OCI-LY7 (cell line): Measurements from ENCODE around the gene MOK. TPM values are rescaled to one million over a fixed set of nuclear protein-coding genes. Genes with fewer than 3 reads are reported as not detected.

Source experiments
- BruUV-seq: library from RNA; stranded (reverse); fragments of 400-500 nt; replicated peaks from 2 replicates; lab custom pipeline; 2021; lab: Mats Ljungman, UMichigan
- CTCF ChIA-PET: fragments of 300-600 bp; sonication (Branson Sonifier 250); formaldehyde crosslinking; loops from one replicate; lab custom pipeline; 2022; ENCODE audit warnings: antibody characterized with exemption; ENCODE audit not compliant: unreplicated experiment; lab: Charles Lee
- POLR2A ChIA-PET: fragments of 300-600 bp; sonication (Branson Sonifier 250); formaldehyde crosslinking; loops from one replicate; lab custom pipeline; 2022; ENCODE audit warnings: antibody characterized with exemption; lab: Charles Lee
- DNase-seq: peaks from one replicate; pipeline ENCODE4 v3.0.0-alpha.2; 2015; ENCODE audit warnings: low spot score
- H2AFZ ChIP-seq: fragments of 200-600 bp; sonication (generic), shearing (Covaris generic); 2 replicates; pipeline ENCODE4 v1.6.1; 2014; ENCODE audit warnings: mild to moderate bottlenecking, antibody characterized with exemption, low read length, moderate library complexity
- H3K27ac ChIP-seq: fragments of 200-600 bp; sonication (generic); 2 replicates; pipeline ENCODE4 v1.5.1; 2014; ENCODE audit warnings: mixed run types, low read depth, mild to moderate bottlenecking, moderate library complexity, low read length, inconsistent platforms; ENCODE audit not compliant: poor library complexity, severe bottlenecking
- H3K36me3 ChIP-seq: fragments of 200-600 bp; sonication (generic); 2 replicates; pipeline ENCODE4 v1.6.1; 2014; ENCODE audit warnings: mild to moderate bottlenecking, antibody characterized with exemption, low read length, moderate library complexity, mixed read lengths; ENCODE audit not compliant: insufficient read depth
- H3K4me1 ChIP-seq: fragments of 200-600 bp; sonication (generic); 2 replicates; pipeline ENCODE4 v1.5.1; 2014; ENCODE audit warnings: mild to moderate bottlenecking, low read length; ENCODE audit not compliant: insufficient read depth, poor library complexity, severe bottlenecking
- H3K4me2 ChIP-seq: fragments of 200-600 bp; sonication (generic); 2 replicates; pipeline ENCODE4 v1.6.1; 2014; ENCODE audit warnings: mild to moderate bottlenecking, low read length
- H3K4me3 ChIP-seq: fragments of 200-600 bp; sonication (generic); 2 replicates; pipeline ENCODE4 v1.5.1; 2014; ENCODE audit warnings: mild to moderate bottlenecking, low read depth, low read length; ENCODE audit not compliant: poor library complexity, severe bottlenecking
- H3K79me2 ChIP-seq: fragments of 200-600 bp; sonication (generic); 2 replicates; pipeline ENCODE4 v1.6.1; 2016; ENCODE audit warnings: low read depth, mild to moderate bottlenecking, low read length, moderate library complexity, mixed read lengths; ENCODE audit not compliant: insufficient read depth
- H3K9me2 ChIP-seq: fragments of 200-600 bp; sonication (generic); 2 replicates; pipeline ENCODE4 v1.6.1; 2016; ENCODE audit warnings: mild to moderate bottlenecking, low read length, mixed read lengths; ENCODE audit not compliant: insufficient read depth
- H3K9me3 ChIP-seq: fragments of 200-600 bp; sonication (generic); 2 replicates; pipeline ENCODE4 v1.6.1; 2014; ENCODE audit warnings: mild to moderate bottlenecking, mixed run types, low read length, mixed read lengths
- H4K20me1 ChIP-seq: fragments of 200-600 bp; sonication (generic); 2 replicates; pipeline ENCODE4 v1.6.1; 2014; ENCODE audit warnings: mild to moderate bottlenecking, antibody characterized with exemption, low read length, moderate library complexity, mixed read lengths; ENCODE audit not compliant: insufficient read depth
- EZH2phosphoT487 ChIP-seq: fragments of 200-600 bp; sonication (generic); IDR thresholded peaks from 2 replicates; pipeline ENCODE4 v1.6.1; 2018; ENCODE audit warnings: low read depth, borderline replicate concordance, mild to moderate bottlenecking, mixed run types, antibody characterized with exemption, low read length, moderate library complexity, mixed read lengths
- intact Hi-C: fragments of 100-400 bp; cut with micrococcal nuclease; formaldehyde crosslinking; loops from one replicate; pipeline ENCODE4 v1.10.0; 2022; ENCODE audit not compliant: unreplicated experiment
- total RNA-seq, 2 experiments: library from RNA; depleted of rRNA in 1 of 2; stranded (reverse); fragments of >200 nt in 1 of 2; shearing (Covaris generic) in 1 of 2; gene quantifications; 2 replicates each; pipeline ENCODE4 v1.2.3, GENCODE V29; 2014 to 2022
- TF ChIP-seq, protein P1 (sequence below): fragments of 200-600 bp; sonication (generic); conservative IDR thresholded peaks from 2 replicates; pipeline ENCODE4 v1.5.1; 2014; ENCODE audit warnings: mild to moderate bottlenecking, antibody characterized with exemption, low read length, moderate library complexity, mixed read lengths

MOK gene
- total RNA-seq, 2 experiments from 2014 or later: 2.2 to 4.0 TPM

GRCh38 chr14:102236026-102236425 is 68.9 kb downstream of the MOK start:
- DNase-seq: no peak
- no peaks in the 10 kb centered on the region for H3K36me3 ChIP-seq
- ChIA-PET CTCF (interaction anchor here (1.3 kb wide), 1 partner anchor 79 kb away, joined by 3 read pairs; no protein-coding TSS in a partner anchor), POLR2A (no interaction called here)
- H2AFZ ChIP-seq: no peak overlapping the region
- no peak overlapping the region for H3K4me2 ChIP-seq
- no peaks in the 10 kb centered on the region for H3K9me3 ChIP-seq
- no peak overlapping the region for H3K4me3 ChIP-seq
- peaks cover 9% of the 10 kb centered on the region for H3K4me1 ChIP-seq
- no TSS peak for BruUV-seq
- no peaks in the 10 kb centered on the region for H3K79me2 ChIP-seq
- TF ChIP-seq, protein P1, sequence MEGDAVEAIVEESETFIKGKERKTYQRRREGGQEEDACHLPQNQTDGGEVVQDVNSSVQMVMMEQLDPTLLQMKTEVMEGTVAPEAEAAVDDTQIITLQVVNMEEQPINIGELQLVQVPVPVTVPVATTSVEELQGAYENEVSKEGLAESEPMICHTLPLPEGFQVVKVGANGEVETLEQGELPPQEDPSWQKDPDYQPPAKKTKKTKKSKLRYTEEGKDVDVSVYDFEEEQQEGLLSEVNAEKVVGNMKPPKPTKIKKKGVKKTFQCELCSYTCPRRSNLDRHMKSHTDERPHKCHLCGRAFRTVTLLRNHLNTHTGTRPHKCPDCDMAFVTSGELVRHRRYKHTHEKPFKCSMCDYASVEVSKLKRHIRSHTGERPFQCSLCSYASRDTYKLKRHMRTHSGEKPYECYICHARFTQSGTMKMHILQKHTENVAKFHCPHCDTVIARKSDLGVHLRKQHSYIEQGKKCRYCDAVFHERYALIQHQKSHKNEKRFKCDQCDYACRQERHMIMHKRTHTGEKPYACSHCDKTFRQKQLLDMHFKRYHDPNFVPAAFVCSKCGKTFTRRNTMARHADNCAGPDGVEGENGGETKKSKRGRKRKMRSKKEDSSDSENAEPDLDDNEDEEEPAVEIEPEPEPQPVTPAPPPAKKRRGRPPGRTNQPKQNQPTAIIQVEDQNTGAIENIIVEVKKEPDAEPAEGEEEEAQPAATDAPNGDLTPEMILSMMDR: no peak
- no peak for TF ChIP-seq EZH2phosphoT487
- intact Hi-C loops: no loop called here
- no peak overlapping the region for H3K27ac ChIP-seq
- H4K20me1 ChIP-seq: no peaks in the 10 kb centered on the region
- no peaks in the 10 kb centered on the region for H3K9me2 ChIP-seq

- H3K27ac ChIP-seq: no peak overlapping the region
- peaks cover 9% of the 10 kb centered on the region for H3K4me1 ChIP-seq
- no peak for TF ChIP-seq EZH2phosphoT487
- TF ChIP-seq, protein P1: peak; percentile 89
- no TSS peak for BruUV-seq
- peak; percentile 79 for DNase-seq
- H2AFZ ChIP-seq: no peak overlapping the region
- ChIA-PET POLR2A (no interaction called here), CTCF (no interaction called here)
- no peak overlapping the region for H3K4me3 ChIP-seq
- intact Hi-C loops: loop anchor here (1.0 kb wide), 1 partner anchor 79 kb away; no protein-coding TSS in a partner anchor
- no peaks in the 10 kb centered on the region for H3K9me2 ChIP-seq
- H3K9me3 ChIP-seq: no peaks in the 10 kb centered on the region
- H3K4me2 ChIP-seq: no peak overlapping the region
- no peaks in the 10 kb centered on the region for H4K20me1 ChIP-seq
- no peaks in the 10 kb centered on the region for H3K79me2 ChIP-seq
- no peaks in the 10 kb centered on the region for H3K36me3 ChIP-seq
These were observed 69.6 kb downstream of the MOK start for GRCh38 chr14:102235275-102235897.
